ENCODE data around the gene ALDOA. TPM values are rescaled to one million over a fixed set of nuclear protein-coding genes. Genes with fewer than 3 reads are reported as not detected.
A peak's percentile ranks its signal among the peaks of the same experiment; 100 is the strongest.
"Not testable (repeated sequence)": the region's sequence is repeated elsewhere in the genome, so short reads cannot be mapped to it uniquely, and the experiment has no call there.

ALDOA gene
- 496 and 527 TPM in 2 replicates for total RNA-seq

- peaks cover 37% of the 10 kb centered on the region for H3K36me3 ChIP-seq (ENCODE audit: control insufficient read depth, insufficient read depth, low read length)
- H3K27me3 ChIP-seq (ENCODE audit: control insufficient read depth, insufficient read depth, low read length) = no peaks in the 10 kb centered on the region
- DNase-seq (ENCODE audit: low read depth) = peak; percentile 96
- peak within 1 kb of the TSS; percentile 97 for H3K4me3 ChIP-seq (ENCODE audit: low read depth, low read length)
- FAIRE-seq = no peak
- TF ChIP-seq CTCF (IDR thresholded peaks at IDR 0.05; ENCODE audit: insufficient read depth, low read length, severe bottlenecking) = no peak
Observed at GRCh38 chr16:30065102-30065942, at the start of gene ALDOA. Gene ALDOA (plus strand): TSS chr16:30065760. CDS start chr16:30066898, 1,138 bp downstream.

- FAIRE-seq (no peak), DNase-seq (ENCODE audit: low read depth) (no peak)
- no peaks in the 10 kb centered on the region for H3K27me3 ChIP-seq (ENCODE audit: control insufficient read depth, insufficient read depth, low read length)
- no peak for TF ChIP-seq CTCF (IDR thresholded peaks at IDR 0.05; ENCODE audit: insufficient read depth, low read length, severe bottlenecking)
- H3K36me3 ChIP-seq (ENCODE audit: control insufficient read depth, insufficient read depth, low read length) = no peaks in the 10 kb centered on the region
- H3K4me3 ChIP-seq (ENCODE audit: low read depth, low read length) = no peak overlapping the region
Observed at GRCh38 chr16:30016555-30017276, 48.8 kb upstream of the ALDOA start.

GRCh38 chr16:30017277-30017656 lies 48.3 kb upstream of the ALDOA start:
- no peak for TF ChIP-seq CTCF (IDR thresholded peaks at IDR 0.05; ENCODE audit: insufficient read depth, low read length, severe bottlenecking)
- no peak for FAIRE-seq
- no peak for DNase-seq (ENCODE audit: low read depth)
- Histone ChIP-seq H3K4me3 (ENCODE audit: low read depth, low read length) (no peak overlapping the region), H3K27me3 (ENCODE audit: control insufficient read depth, insufficient read depth, low read length) (no peaks in the 10 kb centered on the region), H3K36me3 (ENCODE audit: control insufficient read depth, insufficient read depth, low read length) (no peaks in the 10 kb centered on the region)

GRCh38 chr16:30017937-30018336 lies 47.6 kb upstream of the ALDOA start:
- not testable (repeated sequence) for DNase-seq (ENCODE audit: low read depth); H3K4me3 ChIP-seq (ENCODE audit: low read depth, low read length); H3K27me3 ChIP-seq (ENCODE audit: control insufficient read depth, insufficient read depth, low read length); H3K36me3 ChIP-seq (ENCODE audit: control insufficient read depth, insufficient read depth, low read length); FAIRE-seq

GRCh38 chr16:30018731-30019158 lies 46.8 kb upstream of the ALDOA start:
- FAIRE-seq (no peak), DNase-seq (ENCODE audit: low read depth) (peak; percentile 48)
- no peaks in the 10 kb centered on the region for H3K27me3 ChIP-seq (ENCODE audit: control insufficient read depth, insufficient read depth, low read length)
- no peak for TF ChIP-seq CTCF (IDR thresholded peaks at IDR 0.05; ENCODE audit: insufficient read depth, low read length, severe bottlenecking)
- no peaks in the 10 kb centered on the region for H3K36me3 ChIP-seq (ENCODE audit: control insufficient read depth, insufficient read depth, low read length)
- no peak overlapping the region for H3K4me3 ChIP-seq (ENCODE audit: low read depth, low read length)

GRCh38 chr16:30022887-30023286 lies 42.7 kb upstream of the ALDOA start, which contains the start of gene C16orf92:
Gene C16orf92 (plus strand): TSS chr16:30023198. CDS start chr16:30023341, 143 bp downstream.
- DNase-seq (ENCODE audit: low read depth) (no peak), FAIRE-seq (no peak)
- no peak within 1 kb of the TSS for H3K4me3 ChIP-seq (ENCODE audit: low read depth, low read length)
- no peak for TF ChIP-seq CTCF (IDR thresholded peaks at IDR 0.05; ENCODE audit: insufficient read depth, low read length, severe bottlenecking)
- H3K36me3 ChIP-seq (ENCODE audit: control insufficient read depth, insufficient read depth, low read length) = no peaks in the 10 kb centered on the region
- H3K27me3 ChIP-seq (ENCODE audit: control insufficient read depth, insufficient read depth, low read length) = no peaks in the 10 kb centered on the region
